Skeletal muscle satellite cell (primary cell): ENCODE data around the gene ARHGEF39.

Experiments used
- H3K27me3 ChIP-seq: 2 replicates; pipeline ENCODE4 v1.7.0; 2013; ENCODE audit warnings: low read length; ENCODE audit not compliant: control insufficient read depth, insufficient read depth
- H3K36me3 ChIP-seq: 2 replicates; pipeline ENCODE4 v1.7.0; 2013; ENCODE audit warnings: mild to moderate bottlenecking, control low read depth, low read length; ENCODE audit not compliant: insufficient read depth
- H3K4me1 ChIP-seq: 2 replicates; pipeline ENCODE4 v1.7.0; 2013; ENCODE audit warnings: low read length; ENCODE audit not compliant: control insufficient read depth, insufficient read depth
- H3K4me2 ChIP-seq: 2 replicates; pipeline ENCODE4 v1.7.0; 2013; ENCODE audit warnings: mild to moderate bottlenecking, low read length
- H3K4me3 ChIP-seq: 2 replicates; pipeline ENCODE4 v1.7.0; 2013; ENCODE audit warnings: low read length
- H3K9ac ChIP-seq: 2 replicates; pipeline ENCODE4 v1.7.0; 2013; ENCODE audit warnings: mild to moderate bottlenecking, low read depth, low read length, moderate library complexity
- H3K9me3 ChIP-seq: replicated peaks from 2 replicates; pipeline ENCODE4 v1.7.0; 2013; ENCODE audit warnings: mild to moderate bottlenecking, control low read depth, low read length

The ARHGEF39 gene

GRCh38 chr9:35690294-35690613 is 25.3 kb upstream of the ARHGEF39 start:
- peak overlapping the region; percentile 86 for H3K4me3 ChIP-seq
- peaks cover 44% of the 10 kb centered on the region for H3K4me1 ChIP-seq
- H3K4me2 ChIP-seq: peak overlapping the region; percentile 97
- no peaks in the 10 kb centered on the region for H3K9me3 ChIP-seq
- no peaks in the 10 kb centered on the region for H3K27me3 ChIP-seq
- H3K36me3 ChIP-seq: peaks cover 40% of the 10 kb centered on the region
- H3K9ac ChIP-seq: peak overlapping the region; percentile 93

GRCh38 chr9:35689542-35690293 is 24.7 kb upstream of the ARHGEF39 start, which contains the start of gene TPM2:
TSS of gene TPM2 (minus strand) at chr9:35689925. CDS start at chr9:35689817, 108 bp downstream.
- H3K9me3 ChIP-seq: no peaks in the 10 kb centered on the region
- H3K27me3 ChIP-seq: no peaks in the 10 kb centered on the region
- peaks cover 45% of the 10 kb centered on the region for H3K36me3 ChIP-seq
- H3K4me1 ChIP-seq: peaks cover 45% of the 10 kb centered on the region
- H3K4me2 ChIP-seq: peak within 1 kb of the TSS; percentile 97
- peak within 1 kb of the TSS; percentile 86 for H3K4me3 ChIP-seq
- peak within 1 kb of the TSS; percentile 93 for H3K9ac ChIP-seq

- Histone ChIP-seq H3K27me3 (no peaks in the 10 kb centered on the region), H3K4me3 (peak overlapping the region; percentile 86), H3K36me3 (peaks cover 53% of the 10 kb centered on the region), H3K4me1 (peaks cover 53% of the 10 kb centered on the region), H3K9ac (peak overlapping the region; percentile 93), H3K4me2 (peak overlapping the region; percentile 97), H3K9me3 (no peaks in the 10 kb centered on the region)
Measured at GRCh38 chr9:35688558-35689541, 23.9 kb upstream of the ARHGEF39 start.

- Histone ChIP-seq H3K9me3 (no peaks in the 10 kb centered on the region), H3K9ac (peak overlapping the region; percentile 93), H3K27me3 (no peaks in the 10 kb centered on the region), H3K4me1 (peaks cover 61% of the 10 kb centered on the region), H3K4me2 (peak overlapping the region; percentile 97), H3K36me3 (peaks cover 61% of the 10 kb centered on the region), H3K4me3 (peak overlapping the region; percentile 86)
Measured at GRCh38 chr9:35687972-35688557, 23.1 kb upstream of the ARHGEF39 start.

GRCh38 chr9:35687306-35687705 is 22.3 kb upstream of the ARHGEF39 start:
- H3K4me1 ChIP-seq: peaks cover 68% of the 10 kb centered on the region
- peak overlapping the region; percentile 97 for H3K4me2 ChIP-seq
- H3K27me3 ChIP-seq: no peaks in the 10 kb centered on the region
- H3K36me3 ChIP-seq: peaks cover 69% of the 10 kb centered on the region
- H3K9me3 ChIP-seq: no peaks in the 10 kb centered on the region
- H3K9ac ChIP-seq: peak overlapping the region; percentile 93
- peak overlapping the region; percentile 86 for H3K4me3 ChIP-seq

GRCh38 chr9:35686222-35687203 is 21.5 kb upstream of the ARHGEF39 start:
- Histone ChIP-seq H3K36me3 (peaks cover 75% of the 10 kb centered on the region), H3K4me3 (peak overlapping the region; percentile 86), H3K9me3 (no peaks in the 10 kb centered on the region), H3K4me1 (peaks cover 71% of the 10 kb centered on the region), H3K27me3 (no peaks in the 10 kb centered on the region), H3K4me2 (peak overlapping the region; percentile 97), H3K9ac (peak overlapping the region; percentile 93)

- Histone ChIP-seq H3K4me3 (no peak overlapping the region), H3K36me3 (peaks cover 75% of the 10 kb centered on the region), H3K9ac (no peak overlapping the region), H3K9me3 (no peaks in the 10 kb centered on the region), H3K4me2 (peak overlapping the region; percentile 36), H3K4me1 (peaks cover 70% of the 10 kb centered on the region), H3K27me3 (no peaks in the 10 kb centered on the region)
Measured at GRCh38 chr9:35685506-35685905, 20.5 kb upstream of the ARHGEF39 start.

GRCh38 chr9:35684921-35685320 is 19.9 kb upstream of the ARHGEF39 start:
- H3K4me1 ChIP-seq: peaks cover 70% of the 10 kb centered on the region
- no peak overlapping the region for H3K4me3 ChIP-seq
- peak overlapping the region; percentile 36 for H3K4me2 ChIP-seq
- H3K9ac ChIP-seq: no peak overlapping the region
- peaks cover 75% of the 10 kb centered on the region for H3K36me3 ChIP-seq
- H3K9me3 ChIP-seq: no peaks in the 10 kb centered on the region
- no peaks in the 10 kb centered on the region for H3K27me3 ChIP-seq

GRCh38 chr9:35683323-35683722 is 18.3 kb upstream of the ARHGEF39 start:
- Histone ChIP-seq H3K9me3 (no peaks in the 10 kb centered on the region), H3K4me2 (peak overlapping the region; percentile 22), H3K4me1 (peaks cover 69% of the 10 kb centered on the region), H3K9ac (no peak overlapping the region), H3K27me3 (no peaks in the 10 kb centered on the region), H3K4me3 (no peak overlapping the region), H3K36me3 (peaks cover 65% of the 10 kb centered on the region)

GRCh38 chr9:35682520-35683315 is 17.7 kb upstream of the ARHGEF39 start:
- Histone ChIP-seq H3K4me2 (peak overlapping the region; percentile 12), H3K36me3 (peaks cover 59% of the 10 kb centered on the region), H3K4me3 (no peak overlapping the region), H3K9me3 (no peaks in the 10 kb centered on the region), H3K4me1 (peaks cover 63% of the 10 kb centered on the region), H3K9ac (no peak overlapping the region), H3K27me3 (no peaks in the 10 kb centered on the region)
